Prostate gland (tissue), 2 donors: ENCODE results near the gene COMMD6. TPM values are rescaled to one million over a fixed set of nuclear protein-coding genes. Genes with fewer than 3 reads are reported as not detected.

Experiments
- DNase-seq: peaks from one replicate; pipeline ENCODE4 v3.0.0-alpha.2; 2019; ENCODE audit warnings: low spot score
- H3K27ac ChIP-seq, 2 donors: fragments of 200-600 bp; sonication (generic); 2 replicates each; pipeline ENCODE4 v1.5.1; 2017 to 2019
- H3K27me3 ChIP-seq: fragments of 200-600 bp; sonication (generic); replicated peaks from 2 replicates; pipeline ENCODE4 v1.5.1; 2019; ENCODE audit not compliant: insufficient read depth
- H3K36me3 ChIP-seq, 2 donors: fragments of 200-600 bp; sonication (generic); 1 replicate in 1 of 2; 2 replicates in 1 of 2; pipeline versions ENCODE4 v1.5.1 to v1.8.1; 2017 to 2019
- H3K4me1 ChIP-seq: fragments of 200-600 bp; sonication (generic); replicated peaks from 2 replicates; pipeline ENCODE4 v1.5.1; 2019
- H3K4me3 ChIP-seq, 2 donors: fragments of 200-600 bp; sonication (generic); 2 replicates each; pipeline ENCODE4 v1.5.1; 2017 to 2019
- H3K9me3 ChIP-seq: fragments of 200-600 bp; sonication (generic); 2 replicates; pipeline ENCODE4 v1.5.1; 2017
- POLR2A ChIP-seq: fragments of 450-650 bp; IDR thresholded peaks from one replicate; pipeline ENCODE4 v1.6.1; 2016; ENCODE audit warnings: antibody characterized with exemption, mild to moderate bottlenecking
- POLR2AphosphoS5 ChIP-seq: sonication (generic); formaldehyde crosslinking; IDR thresholded peaks from one replicate; pipeline ENCODE4 v1.6.1; 2017; ENCODE audit warnings: antibody characterized with exemption
- WGBS: methylation state at CpG from one replicate; pipeline ENCODE4 v1.1.5; 2018; 5-methylcytosine and 5-hydroxymethylcytosine counted together
- intact Hi-C: fragments of 100-400 bp; cut with DNase I; formaldehyde crosslinking; loops from one replicate; pipeline ENCODE4 v1.14.2; 2022
- total RNA-seq, 2 donors: library from RNA; depleted of rRNA; stranded (reverse); fragments of >200 nt; gene quantifications; one replicate each; pipeline ENCODE4 v1.1.0, GENCODE V29; 2016
- TF ChIP-seq, protein P1 (sequence below), 4 experiments: fragments of 200-600 bp in 2 of 4; fragments of 450-650 bp in 2 of 4; sonication (generic) in 2 of 4; IDR thresholded peaks; 1 replicate in 3 of 4; 2 replicates in 1 of 4; pipeline ENCODE4 v1.5.1; 2016 to 2019; ENCODE audit warnings: antibody characterized with exemption in 4 of 4, mild to moderate bottlenecking in 2 of 4, moderate library complexity in 2 of 4

The COMMD6 gene
- total RNA-seq, 2 donors from 2014 or later: 77.3 to 183 TPM

DNA sequence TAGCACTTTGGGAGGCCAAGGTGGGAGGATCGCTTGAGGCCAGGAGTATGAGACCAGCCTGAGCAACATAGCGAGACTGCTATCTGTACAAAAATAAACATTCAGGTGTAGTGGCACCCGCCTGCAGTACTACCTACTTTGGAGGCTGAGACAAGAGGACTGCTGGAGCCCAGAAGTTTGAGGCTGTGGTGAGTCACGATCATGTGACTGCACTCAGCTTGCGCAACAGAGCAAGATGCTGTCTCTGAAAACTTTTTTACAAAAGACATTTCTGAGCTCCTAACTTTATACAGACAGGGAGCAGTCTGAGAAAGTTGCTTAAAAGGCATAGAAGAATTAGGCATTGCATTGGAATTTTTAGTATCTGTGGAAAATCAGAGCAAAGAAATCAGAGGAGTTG lies 45.3 kb downstream of the COMMD6 start:
- H3K27ac ChIP-seq: no peak overlapping the region
- intact Hi-C loops: no loop called here
- 92% methylated on average over 5 of the region's 5 CpGs for WGBS
- H3K4me3 ChIP-seq: no peak overlapping the region
- no peaks in the 10 kb centered on the region for H3K36me3 ChIP-seq
- H3K27me3 ChIP-seq: no peaks in the 10 kb centered on the region
- no peak for DNase-seq
- H3K9me3 ChIP-seq: no peaks in the 10 kb centered on the region
- H3K4me1 ChIP-seq: no peaks in the 10 kb centered on the region
- TF ChIP-seq POLR2A: no peak
- no peak for TF ChIP-seq POLR2AphosphoS5
- TF ChIP-seq, protein P1, sequence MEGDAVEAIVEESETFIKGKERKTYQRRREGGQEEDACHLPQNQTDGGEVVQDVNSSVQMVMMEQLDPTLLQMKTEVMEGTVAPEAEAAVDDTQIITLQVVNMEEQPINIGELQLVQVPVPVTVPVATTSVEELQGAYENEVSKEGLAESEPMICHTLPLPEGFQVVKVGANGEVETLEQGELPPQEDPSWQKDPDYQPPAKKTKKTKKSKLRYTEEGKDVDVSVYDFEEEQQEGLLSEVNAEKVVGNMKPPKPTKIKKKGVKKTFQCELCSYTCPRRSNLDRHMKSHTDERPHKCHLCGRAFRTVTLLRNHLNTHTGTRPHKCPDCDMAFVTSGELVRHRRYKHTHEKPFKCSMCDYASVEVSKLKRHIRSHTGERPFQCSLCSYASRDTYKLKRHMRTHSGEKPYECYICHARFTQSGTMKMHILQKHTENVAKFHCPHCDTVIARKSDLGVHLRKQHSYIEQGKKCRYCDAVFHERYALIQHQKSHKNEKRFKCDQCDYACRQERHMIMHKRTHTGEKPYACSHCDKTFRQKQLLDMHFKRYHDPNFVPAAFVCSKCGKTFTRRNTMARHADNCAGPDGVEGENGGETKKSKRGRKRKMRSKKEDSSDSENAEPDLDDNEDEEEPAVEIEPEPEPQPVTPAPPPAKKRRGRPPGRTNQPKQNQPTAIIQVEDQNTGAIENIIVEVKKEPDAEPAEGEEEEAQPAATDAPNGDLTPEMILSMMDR (IDR thresholded peaks at IDR 0.05): no peak

DNA sequence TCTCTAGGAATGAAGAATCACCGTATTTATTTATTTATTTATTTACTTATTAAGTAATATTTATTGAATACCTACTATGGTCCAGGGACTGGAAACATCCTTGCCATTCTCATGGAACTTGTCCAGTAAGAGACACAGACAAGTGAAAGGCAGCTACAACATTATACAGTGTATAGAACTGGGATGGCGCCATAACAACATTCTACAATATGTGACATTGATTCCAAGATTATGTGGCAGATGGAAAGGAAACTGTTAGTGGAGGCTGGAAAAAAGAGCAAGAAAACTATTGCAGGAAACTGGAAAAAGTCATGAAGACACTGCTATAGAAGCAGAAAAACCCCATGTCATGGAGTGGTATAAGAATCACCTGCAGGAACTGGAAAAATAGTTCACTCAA lies 46.3 kb downstream of the COMMD6 start:
- Histone ChIP-seq H3K27ac (no peak overlapping the region), H3K4me3 (no peak overlapping the region), H3K36me3 (no peaks in the 10 kb centered on the region), H3K4me1 (no peaks in the 10 kb centered on the region), H3K27me3 (no peaks in the 10 kb centered on the region), H3K9me3 (no peaks in the 10 kb centered on the region)
- no peak for TF ChIP-seq POLR2AphosphoS5
- TF ChIP-seq, protein P1 (IDR thresholded peaks at IDR 0.05): no peak
- TF ChIP-seq POLR2A: no peak
- intact Hi-C loops: no loop called here
- 90% methylated on average over 2 of the region's 2 CpGs for WGBS
- no peak for DNase-seq

DNA sequence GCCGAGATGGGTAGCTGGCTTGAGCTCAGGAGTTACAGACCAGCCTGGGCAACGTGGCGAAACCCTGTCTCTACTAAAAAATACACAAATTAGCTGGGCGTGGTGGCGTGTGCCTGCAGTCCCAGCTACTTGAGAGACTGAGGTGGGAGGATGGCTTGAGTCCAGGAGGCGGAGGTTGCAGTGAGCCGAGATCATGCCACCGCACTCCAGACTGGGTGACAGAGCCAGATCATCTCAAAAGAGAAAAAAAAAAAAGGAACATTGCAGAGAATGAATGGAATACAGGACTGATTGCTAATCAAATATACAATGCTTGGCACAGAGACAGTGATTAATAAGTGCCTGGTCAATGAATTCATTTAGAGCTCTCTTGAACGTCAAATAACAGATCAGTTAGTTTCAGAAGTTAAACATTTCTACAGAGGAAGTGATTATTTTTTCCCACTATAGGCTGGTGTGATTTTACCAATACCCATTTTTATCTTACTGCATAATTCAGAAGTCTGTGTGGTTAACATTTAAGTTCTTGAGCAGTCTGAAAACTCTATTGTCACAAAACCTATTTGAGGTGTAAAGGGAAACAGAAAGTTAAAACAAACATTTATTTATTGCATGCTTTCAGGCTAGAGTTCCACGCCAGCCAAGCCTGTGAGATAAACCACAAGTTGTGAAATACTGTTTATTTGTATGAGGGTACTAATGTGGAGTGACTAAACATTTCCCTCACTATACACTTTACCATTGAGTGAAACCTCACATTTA lies 48.0 kb downstream of the COMMD6 start:
- H3K4me3 ChIP-seq: no peak overlapping the region
- H3K4me1 ChIP-seq: no peaks in the 10 kb centered on the region
- no peak overlapping the region for H3K27ac ChIP-seq
- no peaks in the 10 kb centered on the region for H3K27me3 ChIP-seq
- no peak for DNase-seq
- intact Hi-C loops: no loop called here
- 39% methylated on average over 10 of the region's 10 CpGs for WGBS
- no peaks in the 10 kb centered on the region for H3K36me3 ChIP-seq
- no peaks in the 10 kb centered on the region for H3K9me3 ChIP-seq
- TF ChIP-seq POLR2A (no peak), POLR2AphosphoS5 (no peak)
- TF ChIP-seq, protein P1 (IDR thresholded peaks at IDR 0.05): no peak

DNA sequence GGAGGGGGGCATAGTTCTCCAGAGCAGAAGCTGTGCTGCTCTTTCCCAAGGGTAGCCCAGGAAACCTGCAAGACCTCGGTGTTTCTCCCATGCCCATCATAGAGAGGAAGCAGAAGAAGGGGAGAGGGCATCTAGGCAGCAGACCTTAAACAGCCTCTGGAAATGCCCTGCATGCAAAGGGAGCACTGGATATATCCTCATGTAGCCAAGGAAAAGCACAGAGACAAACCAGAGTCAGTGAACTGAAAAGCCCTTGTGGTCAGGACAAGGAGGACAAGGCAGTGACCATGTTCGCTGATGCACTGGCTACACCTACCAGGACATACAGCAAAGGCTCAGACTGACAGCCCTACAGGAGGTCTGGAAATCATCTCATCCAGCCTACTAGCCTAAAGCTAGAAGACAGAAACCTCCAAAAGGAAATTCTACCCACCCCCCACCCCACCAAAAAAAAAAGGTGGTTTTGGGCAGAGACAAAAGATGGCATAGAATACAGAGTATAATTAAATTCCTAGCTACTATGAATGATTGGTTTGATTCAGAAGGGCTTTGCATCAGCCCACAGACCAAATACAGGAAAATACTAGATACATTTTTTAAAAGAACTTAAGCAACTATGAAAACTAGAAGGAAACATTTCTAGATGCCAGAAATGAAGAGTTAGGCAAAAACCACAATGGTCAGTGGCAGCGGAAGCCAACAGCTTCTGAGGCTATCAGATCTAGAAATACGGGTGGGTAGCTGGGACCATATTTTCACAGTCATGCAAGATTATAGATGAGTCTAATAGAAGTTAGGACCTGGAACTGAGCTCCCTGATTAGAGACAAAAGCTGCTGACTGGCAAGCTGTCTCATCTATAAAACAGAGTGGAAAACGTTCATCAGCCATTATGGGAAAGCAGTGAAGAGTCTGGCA lies 51.2 kb downstream of the COMMD6 start:
- intact Hi-C loops: no loop called here
- TF ChIP-seq, protein P1 (IDR thresholded peaks at IDR 0.05): no peak
- no peak for TF ChIP-seq POLR2A
- TF ChIP-seq POLR2AphosphoS5: no peak
- DNase-seq: no peak
- H3K4me3 ChIP-seq: no peak overlapping the region
- WGBS: 57% methylated on average over 5 of the region's 5 CpGs
- no peaks in the 10 kb centered on the region for H3K4me1 ChIP-seq
- no peaks in the 10 kb centered on the region for H3K36me3 ChIP-seq
- no peaks in the 10 kb centered on the region for H3K9me3 ChIP-seq
- no peaks in the 10 kb centered on the region for H3K27me3 ChIP-seq
- H3K27ac ChIP-seq: no peak overlapping the region
